HUDEP-2 (cell line): Measurements from ENCODE around the gene FRMD3.

ENCODE experiments used
- DNase-seq, 76 experiments: peaks; one replicate each; lab custom pipeline; 2025; ENCODE audit not compliant: unreplicated experiment in 76 of 76; lab: John Stamatoyannopoulos, UW

The FRMD3 gene

DNA sequence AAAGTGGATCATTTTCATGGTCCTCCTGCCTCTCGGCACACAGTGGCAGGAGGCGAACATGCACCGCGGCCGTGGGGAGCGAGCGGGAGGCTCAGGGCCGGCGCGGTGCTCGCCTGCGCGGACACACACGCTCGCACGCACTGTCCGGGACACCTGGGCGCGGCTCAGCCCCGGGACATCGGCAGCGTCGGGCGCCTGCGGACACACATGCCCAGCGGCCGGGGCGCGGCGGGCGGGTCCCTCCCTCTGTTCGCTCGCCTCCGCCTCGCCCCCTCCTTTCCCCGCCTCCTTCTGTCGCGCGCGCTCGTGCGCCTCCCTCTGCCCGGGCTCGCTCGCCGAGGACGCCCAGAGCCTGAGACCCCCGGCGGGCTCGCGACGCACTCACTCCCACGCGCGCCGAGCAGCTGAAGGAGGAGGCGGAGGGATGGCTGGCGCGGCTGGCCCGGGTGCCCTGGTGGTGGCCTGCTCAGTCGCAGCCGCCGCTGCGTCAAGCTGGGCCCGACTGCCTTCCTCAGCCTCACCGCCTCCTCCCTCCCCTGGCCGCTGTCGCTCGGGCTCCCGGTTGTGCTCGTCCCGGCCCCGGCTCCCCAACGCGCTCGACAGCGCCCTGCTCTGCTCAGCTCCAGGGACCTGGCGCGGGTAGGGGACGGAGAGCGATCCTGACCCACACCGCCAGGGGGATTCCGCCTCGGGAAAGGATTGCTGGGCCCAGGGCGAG is at the start of gene FRMD3:
TSS of gene FRMD3 (minus strand) at position 230 of the 718 bp plus-strand sequence. CDS start at position 60, 170 bp downstream.
- peak in 52 of 76 experiments; percentile 1 to 60 (median 32) for DNase-seq

DNA sequence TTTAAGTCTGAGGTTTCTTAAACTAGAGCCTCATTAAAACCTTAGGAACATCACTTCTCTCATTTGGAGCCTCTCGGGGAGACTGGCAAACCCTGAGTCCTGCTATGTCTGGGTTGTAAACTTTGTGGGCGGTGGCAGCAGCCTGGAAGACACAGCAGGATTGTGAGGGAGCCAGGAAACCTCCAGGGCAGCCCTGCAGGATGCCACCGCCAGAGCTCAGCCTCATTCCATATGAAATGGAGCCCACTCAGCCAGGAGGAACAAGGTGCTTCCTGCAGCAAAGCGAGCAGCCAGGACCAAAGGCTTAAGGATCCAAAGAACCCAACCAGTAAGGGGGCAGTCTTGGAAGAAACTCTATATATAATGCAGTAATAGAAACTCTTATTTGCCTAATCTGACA is 46.8 kb upstream of the FRMD3 start:
- DNase-seq = no peak

DNA sequence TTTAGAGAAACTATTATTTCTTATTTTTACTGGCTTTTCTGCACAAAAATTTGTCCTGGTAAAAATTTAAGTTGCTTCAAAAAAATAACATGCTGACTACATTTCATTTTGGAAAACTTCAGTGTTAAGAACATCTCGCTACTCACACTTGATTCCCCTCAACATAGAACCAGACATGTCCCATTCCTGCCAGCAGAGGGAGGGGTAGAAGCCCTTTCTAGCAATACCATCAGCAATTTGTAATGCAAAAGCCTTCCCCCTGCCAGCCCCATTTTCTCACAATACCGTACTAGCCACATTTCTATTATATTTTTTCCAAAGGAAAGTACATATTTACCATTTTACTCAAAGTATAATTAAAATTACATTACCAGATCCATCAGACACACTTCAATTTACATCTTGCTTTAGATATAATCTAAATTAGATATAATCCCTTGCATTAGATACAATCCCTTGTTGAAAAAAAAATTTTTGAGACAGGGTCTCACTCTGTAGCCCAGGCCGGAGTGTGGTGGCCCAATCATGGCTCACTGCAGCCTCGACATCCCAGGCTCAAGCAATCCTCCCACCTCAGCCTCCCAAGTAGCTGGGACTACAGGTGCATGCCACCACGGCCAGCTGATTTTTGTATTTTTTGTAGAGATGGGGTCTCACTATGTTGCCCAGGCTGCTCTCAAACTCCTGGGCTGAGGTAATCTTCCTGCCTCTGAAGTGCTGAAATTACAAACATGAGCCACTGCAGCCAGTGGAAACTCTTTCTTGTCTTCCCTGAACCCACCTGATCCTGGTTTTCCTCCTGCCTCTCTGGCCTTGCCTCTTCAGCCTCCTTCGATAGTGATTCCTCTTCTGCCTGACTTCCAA is 45.2 kb upstream of the FRMD3 start:
- peak in 37 of 76 experiments; percentile 1 to 58 (median 26) for DNase-seq

DNA sequence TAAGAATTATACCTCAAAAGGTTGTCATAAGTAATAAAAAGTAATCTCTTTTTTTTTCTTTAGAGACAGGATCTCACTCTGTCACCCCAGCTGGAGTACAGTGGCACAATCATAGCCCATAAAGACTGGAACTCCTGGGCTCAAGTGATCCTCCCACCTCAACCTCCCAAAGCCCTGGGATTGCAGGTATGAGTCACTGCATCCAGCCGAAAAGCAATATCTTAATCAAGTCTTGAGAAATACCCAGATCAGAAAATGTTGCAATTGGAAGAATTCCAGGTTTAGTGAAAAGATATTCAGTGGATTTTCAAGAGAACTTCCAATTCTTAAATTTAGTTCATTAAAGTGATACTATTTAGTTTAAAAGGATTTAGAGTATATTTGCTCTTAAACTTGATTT is 43.8 kb upstream of the FRMD3 start:
- no peak for DNase-seq

DNA sequence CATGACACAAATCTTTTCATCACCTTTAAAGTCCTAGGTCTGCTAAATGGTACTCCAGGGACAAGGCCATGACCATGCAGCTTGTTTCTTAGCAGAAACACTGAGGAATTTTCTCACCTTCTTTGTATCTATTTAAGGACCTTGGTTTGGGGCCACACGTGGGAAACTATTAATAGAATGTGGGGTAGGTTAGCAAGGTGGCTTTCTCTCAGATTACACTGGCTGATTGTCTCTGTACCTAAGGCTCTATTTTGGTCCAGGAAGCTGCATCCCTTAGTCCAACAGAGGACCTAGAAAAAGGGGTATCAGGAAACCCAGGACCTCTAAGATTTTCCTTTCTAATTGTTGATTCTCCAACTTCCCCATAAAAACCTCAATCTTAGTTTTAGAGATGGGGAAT is 36.3 kb upstream of the FRMD3 start:
- no peak for DNase-seq

DNA sequence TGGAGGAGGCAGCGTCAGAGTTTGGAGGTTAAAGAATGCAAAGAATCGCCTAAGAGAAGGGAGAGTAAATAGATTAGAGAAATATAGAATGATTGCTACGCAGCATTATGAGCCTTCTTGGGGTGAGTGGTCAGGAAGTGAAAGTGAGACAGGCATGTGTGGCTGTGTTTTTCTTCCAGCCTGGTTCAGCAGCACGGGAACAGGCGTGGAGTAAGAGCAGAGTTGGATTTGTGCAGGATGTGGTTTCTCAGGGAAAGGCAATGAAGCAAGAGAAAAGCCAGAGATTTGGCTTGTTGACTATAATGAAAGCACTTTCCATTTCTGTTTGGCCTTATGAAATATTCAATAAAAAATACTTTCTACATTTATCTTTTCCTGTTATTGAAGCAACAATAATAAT is 34.3 kb upstream of the FRMD3 start:
- no peak for DNase-seq

DNA sequence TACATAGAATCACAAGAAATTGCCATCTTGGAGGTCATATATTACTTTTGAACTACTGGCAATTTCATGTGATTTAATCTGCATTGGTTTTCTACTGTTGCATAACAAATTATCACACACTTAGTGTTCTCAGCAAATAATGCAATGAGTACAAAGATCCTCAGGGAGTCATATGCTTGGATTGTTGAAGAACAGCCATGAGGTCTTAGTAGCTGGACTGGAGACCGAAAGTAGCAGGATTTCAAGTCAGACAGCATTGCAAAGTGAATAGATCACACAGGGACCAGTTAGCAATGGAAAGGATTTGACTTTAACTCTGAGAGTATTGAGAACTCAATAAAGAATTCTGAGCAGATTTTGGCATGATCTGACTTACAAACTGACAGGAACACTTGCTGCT is 32.2 kb upstream of the FRMD3 start:
- no peak for DNase-seq

DNA sequence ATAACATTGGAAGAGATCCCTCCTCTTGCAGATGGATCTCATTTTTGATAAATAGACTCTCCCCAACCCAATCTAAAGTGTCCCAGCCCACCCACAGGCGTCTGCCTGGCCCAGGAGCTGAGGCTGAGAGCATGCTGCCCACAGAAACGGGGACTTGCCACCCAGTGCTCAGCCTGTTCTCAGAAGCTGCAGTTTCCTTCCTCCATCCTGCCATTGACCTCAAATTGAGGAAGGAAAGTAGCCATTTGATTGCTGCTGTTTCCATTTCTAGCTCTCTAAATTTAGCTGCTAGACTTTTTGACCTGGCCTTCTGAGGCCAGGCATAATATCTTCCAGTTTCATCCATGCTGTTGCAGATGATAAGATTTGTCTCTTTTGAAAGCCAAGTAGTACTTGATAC is 31.1 kb upstream of the FRMD3 start:
- no peak for DNase-seq

DNA sequence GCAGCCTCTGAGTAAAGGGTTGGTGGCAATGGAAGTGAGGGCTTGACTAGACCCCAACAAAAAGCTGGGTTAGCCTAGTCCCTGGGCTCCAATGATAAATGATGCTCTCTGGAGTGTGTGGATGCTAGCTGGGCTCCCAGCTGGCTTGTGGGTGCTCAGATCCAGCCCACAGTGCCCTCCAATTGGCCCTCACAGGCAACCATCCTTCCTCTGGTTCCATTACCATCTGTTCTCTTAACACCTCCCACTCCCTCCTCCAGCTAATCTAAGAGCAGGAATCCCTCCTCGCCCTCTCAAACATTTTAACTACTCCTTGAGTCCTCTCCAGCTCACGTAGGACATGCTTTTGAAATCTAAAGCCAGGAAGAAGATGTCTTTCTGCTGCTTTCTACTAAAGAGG is 25.2 kb upstream of the FRMD3 start:
- no peak for DNase-seq

DNA sequence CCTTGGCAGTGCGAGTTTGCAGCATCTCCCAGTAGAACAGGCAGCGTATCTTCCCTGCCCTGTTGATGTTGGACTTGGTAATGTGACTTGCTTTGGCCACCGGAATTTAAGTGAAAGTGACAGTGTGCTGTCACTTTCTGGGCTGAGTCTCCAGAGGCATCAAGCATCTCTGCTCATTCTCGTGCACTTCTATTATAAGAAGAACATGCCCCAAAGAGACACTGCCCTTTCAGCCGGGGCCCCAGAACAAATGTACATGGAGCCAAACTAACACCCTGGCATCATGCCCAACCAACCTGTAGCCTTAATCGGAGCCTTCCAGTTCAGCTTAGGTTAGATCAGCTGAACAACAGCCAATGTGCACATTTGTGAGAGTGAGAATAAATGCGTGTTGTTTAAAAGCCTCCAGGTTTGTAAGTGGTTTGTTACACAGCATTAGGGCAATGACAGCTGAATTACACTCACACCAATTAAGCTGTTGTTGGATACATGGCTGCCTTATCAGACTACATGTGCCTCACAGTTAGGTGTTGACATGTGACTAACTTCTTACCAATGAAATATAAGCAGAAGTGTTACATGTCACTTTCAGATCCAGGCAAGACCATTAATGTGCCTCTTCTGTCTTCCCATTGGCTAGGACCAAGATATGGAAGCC is 22.1 kb upstream of the FRMD3 start:
- no peak for DNase-seq

DNA sequence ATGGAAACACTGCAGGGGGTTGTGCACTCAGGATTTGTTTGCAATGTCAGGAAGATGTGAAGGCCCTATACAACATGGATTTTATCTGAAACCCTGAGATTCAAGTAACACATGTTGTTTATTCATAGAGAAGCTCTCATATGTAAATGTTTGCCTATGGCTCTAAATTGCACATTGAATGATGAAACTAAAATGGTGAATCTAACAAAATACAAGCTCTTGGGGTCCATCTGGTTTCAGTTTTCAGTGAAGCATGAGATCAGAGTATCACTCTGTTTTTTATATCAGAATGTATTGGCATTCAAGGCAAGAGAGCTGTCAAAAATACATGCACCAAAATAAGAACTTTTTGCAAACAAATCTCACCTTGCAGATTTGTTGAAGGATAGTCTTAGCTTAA is 19.6 kb upstream of the FRMD3 start:
- DNase-seq = no peak

DNA sequence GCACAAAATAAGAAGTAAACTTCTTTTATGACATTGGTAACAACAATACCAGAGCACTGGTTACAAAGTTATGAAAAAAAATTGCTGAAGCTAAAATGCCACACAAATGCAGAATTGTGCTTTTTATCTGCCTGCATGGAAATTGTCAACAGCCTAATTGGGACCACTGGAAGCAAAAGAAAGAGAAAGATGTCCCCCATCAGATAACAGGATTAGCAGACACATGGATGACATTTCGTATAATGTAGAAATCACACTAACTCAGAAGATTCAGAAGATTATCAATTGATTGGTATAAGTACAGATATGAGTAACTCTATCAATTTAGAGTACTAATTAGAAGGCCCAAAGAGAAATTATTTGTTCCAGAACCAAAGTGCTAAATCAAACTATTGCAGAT is 19.1 kb upstream of the FRMD3 start:
- no peak for DNase-seq

DNA sequence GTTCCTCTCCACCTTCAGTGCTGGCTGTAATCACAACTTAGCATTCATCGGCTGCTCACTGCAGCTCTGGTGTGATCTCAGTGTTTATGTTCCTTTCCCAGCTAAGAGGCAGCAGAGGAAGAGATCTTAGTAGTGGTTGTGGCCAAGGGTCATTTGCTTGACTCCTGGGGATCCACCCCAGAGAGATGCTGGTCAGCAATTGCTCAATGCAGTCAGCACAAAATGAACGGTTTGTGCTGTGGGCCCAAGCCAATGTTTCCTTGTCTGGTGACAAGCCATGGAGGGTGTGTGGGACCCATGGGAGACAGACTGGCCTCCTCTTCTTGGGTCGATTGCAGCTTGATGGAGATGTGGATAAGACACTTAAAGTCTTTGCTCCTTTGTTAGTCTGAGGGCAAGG is 16.1 kb upstream of the FRMD3 start:
- DNase-seq = no peak

DNA sequence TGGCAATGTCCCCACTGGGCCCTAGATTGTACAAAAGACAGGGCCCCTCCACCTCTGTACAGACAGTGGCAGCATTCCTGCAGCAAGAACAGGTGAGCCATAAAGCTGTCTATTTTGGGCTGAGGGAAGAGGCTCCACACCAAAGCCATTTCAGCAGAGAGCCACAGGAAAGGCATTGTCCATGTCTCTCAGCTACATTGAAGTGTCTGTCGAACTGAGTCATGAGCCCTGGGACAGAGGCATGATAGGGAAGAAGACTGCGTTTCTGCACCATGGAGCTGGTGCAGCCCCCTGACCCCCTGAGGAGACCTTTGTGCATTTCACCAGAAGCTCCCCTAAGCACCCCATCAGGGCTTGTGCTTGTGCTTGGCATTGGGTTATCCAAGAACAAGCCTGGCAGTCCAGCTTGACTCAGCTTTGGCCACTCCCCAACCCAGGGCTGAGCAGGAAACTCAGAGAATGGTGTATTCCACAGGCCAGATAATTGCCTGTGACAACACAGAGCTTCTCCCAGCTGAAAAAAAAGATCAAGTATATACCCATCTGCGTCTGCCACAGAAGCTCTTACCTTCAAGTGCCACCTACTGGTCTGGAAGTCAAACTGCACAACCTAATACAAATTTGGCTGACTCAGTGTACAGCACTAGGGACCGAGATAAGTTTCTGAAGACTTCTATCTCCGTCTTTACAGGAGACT is 5.9 kb upstream of the FRMD3 start:
- DNase-seq = peak in 48 of 76 experiments; percentile 1 to 79 (median 28)

DNA sequence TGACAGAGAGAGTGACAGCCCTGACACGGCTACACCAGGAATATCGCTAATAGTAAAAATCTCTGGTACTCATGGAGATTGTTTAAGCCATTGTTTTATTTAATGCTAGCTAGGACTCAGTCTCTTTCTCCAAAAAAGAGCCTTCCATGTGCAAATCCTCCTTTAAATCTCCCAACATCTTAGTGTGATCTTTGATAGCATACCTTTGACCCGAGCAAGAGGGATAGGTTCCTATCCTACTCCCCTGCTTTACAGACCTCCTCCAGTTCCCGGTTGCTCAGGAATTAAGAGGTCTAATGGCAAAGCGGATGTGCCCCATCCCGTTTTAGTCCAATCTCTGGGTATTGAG is 663 bp upstream of the FRMD3 start:
- DNase-seq = no peak

DNA sequence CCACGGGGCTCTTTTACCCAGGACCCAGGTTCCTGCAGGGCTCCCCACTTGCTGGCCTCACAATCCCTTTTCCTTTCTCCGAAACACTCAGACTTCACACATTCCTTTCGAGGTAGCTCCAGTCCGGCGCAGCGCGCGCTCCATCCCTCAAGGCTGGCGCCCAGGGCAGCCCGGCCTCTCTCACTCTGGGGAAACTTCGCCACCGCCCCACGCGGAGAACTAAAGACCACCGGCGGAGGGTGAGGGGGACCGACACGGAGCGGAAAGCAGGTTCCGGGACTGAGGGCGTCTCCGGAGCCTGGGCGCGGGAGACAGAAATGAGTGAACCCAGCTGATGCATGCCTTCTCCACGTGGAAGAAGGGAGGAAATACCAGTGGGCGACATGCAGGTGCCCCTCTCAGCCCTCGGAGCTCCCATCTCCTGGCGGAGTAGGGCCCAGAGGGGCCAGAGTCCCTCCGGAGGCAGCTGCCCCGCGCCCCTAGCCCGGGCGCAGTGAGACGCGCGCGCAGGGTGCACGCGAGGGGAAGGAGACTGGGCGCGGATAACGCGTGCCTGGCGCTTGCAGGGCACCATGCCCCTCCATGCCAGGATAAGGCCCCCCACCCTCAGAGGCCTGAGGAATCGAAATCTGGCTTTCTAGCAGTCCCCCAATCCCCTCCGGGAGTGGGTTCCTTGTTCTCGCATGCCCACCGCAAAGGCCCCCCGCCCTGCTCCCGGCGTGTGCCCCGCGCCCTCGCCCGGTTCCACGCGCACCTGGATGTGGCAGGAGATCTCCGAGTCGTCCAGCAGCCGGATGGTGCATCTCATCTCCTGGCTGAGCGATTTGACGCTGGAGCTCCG is 650 bp downstream of the FRMD3 start:
- DNase-seq = no peak

DNA sequence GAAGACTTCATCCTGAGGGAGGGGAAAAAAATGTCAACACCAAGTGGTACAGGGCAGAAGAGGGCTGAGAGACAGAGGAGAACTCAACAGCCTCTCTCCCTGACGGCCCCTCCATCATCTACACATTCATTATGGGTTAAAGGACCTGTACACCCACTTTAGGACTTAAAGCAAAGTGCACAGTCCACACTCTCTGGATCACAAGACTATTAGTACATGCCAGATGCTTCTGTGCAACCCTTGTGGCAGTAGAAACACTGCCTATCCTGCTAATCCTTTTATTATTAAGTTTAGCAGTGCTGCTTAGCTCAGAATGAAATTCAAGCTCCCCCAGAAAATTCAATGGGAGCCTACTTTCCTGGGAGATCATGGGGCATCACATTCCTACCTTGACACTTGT is 1.9 kb downstream of the FRMD3 start:
- DNase-seq = no peak

DNA sequence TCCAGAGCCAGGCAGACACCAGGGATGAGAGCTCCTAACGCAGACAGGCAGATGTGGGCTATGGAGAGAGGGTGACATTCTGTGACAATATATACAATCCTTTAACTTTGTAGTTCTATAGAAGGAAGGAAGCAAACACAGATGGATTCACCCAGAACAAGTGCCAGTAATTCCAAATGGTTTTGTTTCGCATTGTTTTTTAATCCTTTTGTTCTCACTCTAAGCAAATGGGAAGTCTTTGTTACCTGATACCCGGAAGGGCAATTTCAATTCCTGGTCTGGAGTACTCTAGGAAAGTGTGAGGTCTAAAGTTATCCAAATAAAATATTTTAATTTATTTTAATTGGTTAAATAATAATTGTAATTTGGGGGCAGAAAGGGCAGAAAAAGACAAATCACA is 2.5 kb downstream of the FRMD3 start:
- no peak for DNase-seq

DNA sequence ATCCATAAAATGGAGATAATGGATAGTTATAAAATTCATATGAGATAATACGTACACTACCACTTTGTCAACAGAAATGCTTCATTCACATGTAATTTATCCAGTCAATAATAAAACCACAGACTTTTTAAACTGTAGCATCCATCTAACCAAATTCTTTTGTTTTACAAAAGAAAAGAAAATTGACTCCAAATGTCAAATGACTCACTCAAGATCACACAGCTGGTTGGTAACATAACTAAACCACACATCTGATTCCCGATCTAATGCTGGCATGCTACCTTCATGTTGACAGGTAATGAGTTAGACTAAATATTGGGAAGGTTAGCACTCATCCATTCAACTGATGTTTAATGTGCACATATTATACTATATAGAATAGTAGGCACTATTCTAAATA is 4.9 kb downstream of the FRMD3 start:
- no peak for DNase-seq

DNA sequence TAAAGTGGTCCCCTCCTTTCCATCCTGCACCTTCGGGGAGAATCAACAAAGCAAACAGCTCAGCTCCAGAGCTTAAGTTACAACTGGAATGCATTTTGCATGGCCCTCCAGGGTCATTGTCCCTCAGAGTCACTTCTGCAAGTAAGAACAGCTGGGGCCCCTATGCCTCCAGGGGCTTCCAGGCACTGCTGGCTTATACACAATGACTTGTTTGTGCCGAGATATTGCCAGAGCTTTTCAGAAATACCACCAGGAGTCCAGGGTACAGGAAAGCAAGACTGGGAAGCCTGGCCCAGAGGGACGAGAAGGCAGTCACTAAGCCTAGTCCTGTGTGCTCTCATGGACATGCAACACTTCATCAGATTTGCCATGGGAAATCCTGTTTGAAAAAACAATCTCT is 11.3 kb downstream of the FRMD3 start:
- DNase-seq = no peak
